Measurements from ENCODE around the gene PHLPP2. TPM values are rescaled to one million over a fixed set of nuclear protein-coding genes. Genes with fewer than 3 reads are reported as not detected.

The PHLPP2 gene
- total RNA-seq, 1 donor from 2014 or later: 6.6 TPM

DNA sequence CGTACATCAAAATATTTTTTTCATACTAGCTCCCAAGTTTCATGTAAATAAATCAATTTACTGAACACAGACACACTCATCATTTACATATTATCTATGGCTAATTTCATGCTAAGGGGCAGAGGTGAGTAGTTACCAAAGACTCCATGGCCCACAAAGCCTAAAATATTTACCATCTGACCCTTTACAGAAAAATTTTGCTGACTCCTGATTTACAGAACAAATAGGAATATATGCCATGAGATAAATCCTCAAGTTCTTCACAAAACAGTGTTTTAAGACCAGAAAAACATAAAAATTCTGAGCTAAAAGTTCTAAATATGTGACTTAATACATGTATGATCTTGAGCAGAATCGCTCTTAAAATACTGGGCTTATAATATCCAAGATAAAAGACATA, 36.6 kb upstream of the PHLPP2 start:
- H3K27ac ChIP-seq: no peak overlapping the region
- H3K36me3 ChIP-seq: peaks cover 98% of the 10 kb centered on the region
- ATAC-seq (no peak), DNase-seq (no peak)
- no peaks in the 10 kb centered on the region for H3K4me1 ChIP-seq
- no peak overlapping the region for H3K4me3 ChIP-seq
- TF ChIP-seq, protein P1, sequence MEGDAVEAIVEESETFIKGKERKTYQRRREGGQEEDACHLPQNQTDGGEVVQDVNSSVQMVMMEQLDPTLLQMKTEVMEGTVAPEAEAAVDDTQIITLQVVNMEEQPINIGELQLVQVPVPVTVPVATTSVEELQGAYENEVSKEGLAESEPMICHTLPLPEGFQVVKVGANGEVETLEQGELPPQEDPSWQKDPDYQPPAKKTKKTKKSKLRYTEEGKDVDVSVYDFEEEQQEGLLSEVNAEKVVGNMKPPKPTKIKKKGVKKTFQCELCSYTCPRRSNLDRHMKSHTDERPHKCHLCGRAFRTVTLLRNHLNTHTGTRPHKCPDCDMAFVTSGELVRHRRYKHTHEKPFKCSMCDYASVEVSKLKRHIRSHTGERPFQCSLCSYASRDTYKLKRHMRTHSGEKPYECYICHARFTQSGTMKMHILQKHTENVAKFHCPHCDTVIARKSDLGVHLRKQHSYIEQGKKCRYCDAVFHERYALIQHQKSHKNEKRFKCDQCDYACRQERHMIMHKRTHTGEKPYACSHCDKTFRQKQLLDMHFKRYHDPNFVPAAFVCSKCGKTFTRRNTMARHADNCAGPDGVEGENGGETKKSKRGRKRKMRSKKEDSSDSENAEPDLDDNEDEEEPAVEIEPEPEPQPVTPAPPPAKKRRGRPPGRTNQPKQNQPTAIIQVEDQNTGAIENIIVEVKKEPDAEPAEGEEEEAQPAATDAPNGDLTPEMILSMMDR (IDR thresholded peaks at IDR 0.05): no peak
- H3K27me3 ChIP-seq (ENCODE audit: low read depth): no peaks in the 10 kb centered on the region
- no peaks in the 10 kb centered on the region for H3K9me3 ChIP-seq
- intact Hi-C loops (cut with DNase I): no loop called here

DNA sequence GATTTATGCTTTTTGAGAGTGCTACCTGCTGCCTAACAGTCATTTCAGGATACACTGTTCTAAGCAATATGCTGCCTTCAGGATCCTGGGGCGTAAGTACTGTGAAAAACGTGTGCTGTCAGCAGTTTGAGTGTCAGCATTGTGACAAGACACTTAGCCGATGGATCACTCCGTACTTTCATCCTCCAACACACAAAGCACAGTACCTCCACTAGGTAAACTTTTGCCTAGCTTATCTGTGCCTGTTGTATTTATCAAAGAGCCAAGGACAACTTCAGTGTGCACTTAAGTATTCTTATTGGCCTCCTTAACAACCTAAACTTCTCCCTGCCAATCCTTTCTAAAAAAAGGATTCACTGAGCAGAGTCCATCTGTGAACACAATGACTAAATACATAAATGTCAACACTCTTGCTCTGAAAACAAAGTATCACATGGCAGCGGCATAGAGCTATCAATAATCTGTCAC, 33.8 kb upstream of the PHLPP2 start:
- DNase-seq: no peak

DNA sequence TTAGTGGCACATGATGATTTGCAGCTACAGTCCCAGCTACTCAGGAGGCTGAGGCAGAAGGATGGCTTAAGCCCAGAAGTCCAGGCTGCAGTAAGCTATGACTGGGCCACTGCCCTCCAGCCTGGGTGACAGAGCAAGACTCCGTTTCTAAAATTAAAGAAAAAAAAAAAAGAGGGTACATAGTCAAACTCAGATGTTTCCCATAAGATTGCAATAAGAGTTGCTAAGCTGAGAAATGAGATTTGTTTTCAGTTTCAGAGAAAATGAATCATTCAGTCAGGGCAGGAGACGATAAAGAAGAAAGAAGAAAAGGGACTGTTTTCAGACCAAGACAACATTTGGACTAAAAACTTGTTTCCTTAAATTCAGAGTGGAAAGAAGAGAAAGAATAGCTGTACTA, 30.2 kb upstream of the PHLPP2 start:
- no peak for DNase-seq
- Histone ChIP-seq H3K27ac (no peak overlapping the region), H3K27me3 (ENCODE audit: low read depth) (no peaks in the 10 kb centered on the region), H3K9me3 (no peaks in the 10 kb centered on the region), H3K4me3 (no peak overlapping the region), H3K36me3 (peaks cover 97% of the 10 kb centered on the region), H3K4me1 (no peaks in the 10 kb centered on the region)
- TF ChIP-seq, protein P1 (IDR thresholded peaks at IDR 0.05): no peak
- intact Hi-C loops (cut with DNase I): no loop called here
- ATAC-seq: no peak

More for the DNA sequence above, 33.8 kb upstream of the PHLPP2 start:
- intact Hi-C loops (cut with DNase I): no loop called here
- ATAC-seq: peak in 1 of 2 donors; percentile 40
- Histone ChIP-seq H3K36me3 (peaks cover 100% of the 10 kb centered on the region), H3K4me1 (no peaks in the 10 kb centered on the region), H3K27me3 (ENCODE audit: low read depth) (no peaks in the 10 kb centered on the region), H3K9me3 (no peaks in the 10 kb centered on the region), H3K4me3 (no peak overlapping the region), H3K27ac (no peak overlapping the region)
- TF ChIP-seq, protein P1 (IDR thresholded peaks at IDR 0.05): no peak

DNA sequence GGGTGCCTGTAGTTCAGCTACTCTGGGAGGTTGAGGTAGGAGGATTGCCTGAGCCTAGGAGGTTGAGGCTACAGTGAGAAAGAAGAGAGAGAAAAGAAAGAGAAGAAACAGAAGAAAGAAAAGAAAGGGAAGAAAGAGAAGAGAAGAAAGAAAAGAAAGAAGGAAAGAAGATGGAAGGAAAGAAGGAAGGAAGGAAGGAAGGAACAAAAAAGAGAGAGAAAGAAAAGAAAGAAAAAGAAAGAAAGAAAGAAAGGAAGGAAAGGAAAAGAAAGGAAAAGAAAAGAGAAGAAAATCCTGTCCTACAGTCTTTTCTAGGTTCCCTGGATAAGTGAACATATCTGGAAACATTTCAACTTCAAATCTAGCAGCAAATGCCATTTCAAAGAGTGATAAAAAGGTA, 29.6 kb upstream of the PHLPP2 start:
- no peaks in the 10 kb centered on the region for H3K4me1 ChIP-seq
- no peak overlapping the region for H3K27ac ChIP-seq
- TF ChIP-seq, protein P1 (IDR thresholded peaks at IDR 0.05): no peak
- DNase-seq (no peak), ATAC-seq (no peak)
- no peaks in the 10 kb centered on the region for H3K9me3 ChIP-seq
- H3K36me3 ChIP-seq: peaks cover 97% of the 10 kb centered on the region
- intact Hi-C loops (cut with DNase I): no loop called here
- no peak overlapping the region for H3K4me3 ChIP-seq
- H3K27me3 ChIP-seq (ENCODE audit: low read depth): no peaks in the 10 kb centered on the region

DNA sequence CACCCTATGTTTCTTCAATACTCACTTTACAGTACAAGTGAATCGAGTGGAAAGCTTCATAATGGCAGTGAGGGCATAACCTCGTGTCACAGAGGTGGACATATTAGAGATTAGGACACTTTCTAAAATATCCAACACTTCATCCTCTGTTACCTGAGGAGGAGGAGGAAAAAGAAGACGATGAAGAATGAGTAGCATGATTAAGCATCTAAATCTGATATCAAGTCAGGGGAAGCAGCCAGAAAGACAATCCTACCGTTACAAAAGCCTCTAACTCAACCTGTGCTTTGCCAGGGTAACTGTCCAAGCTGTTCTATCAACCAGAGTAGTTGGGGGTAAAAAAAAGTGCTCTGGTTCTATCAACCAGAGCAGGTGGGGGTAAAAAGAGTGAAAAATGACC, 23.7 kb upstream of the PHLPP2 start:
- H3K27me3 ChIP-seq (ENCODE audit: low read depth): no peaks in the 10 kb centered on the region
- no peaks in the 10 kb centered on the region for H3K4me1 ChIP-seq
- TF ChIP-seq, protein P1 (IDR thresholded peaks at IDR 0.05): no peak
- H3K4me3 ChIP-seq: no peak overlapping the region
- no peak for ATAC-seq
- H3K9me3 ChIP-seq: no peaks in the 10 kb centered on the region
- H3K27ac ChIP-seq: no peak overlapping the region
- peaks cover 97% of the 10 kb centered on the region for H3K36me3 ChIP-seq
- DNase-seq: no peak
- intact Hi-C loops (cut with DNase I): no loop called here
